GM19395 (cell line): ENCODE data around the gene NPM3.

ENCODE experiments used
- ATAC-seq: cut with Tn5 transposase; IDR thresholded peaks from one replicate; pipeline ENCODE4 v1.9.1; 2021; ENCODE audit warnings: mild to moderate bottlenecking, moderate library complexity; ENCODE audit not compliant: unreplicated experiment

NPM3 gene, protein sequence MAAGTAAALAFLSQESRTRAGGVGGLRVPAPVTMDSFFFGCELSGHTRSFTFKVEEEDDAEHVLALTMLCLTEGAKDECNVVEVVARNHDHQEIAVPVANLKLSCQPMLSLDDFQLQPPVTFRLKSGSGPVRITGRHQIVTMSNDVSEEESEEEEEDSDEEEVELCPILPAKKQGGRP

GRCh38 chr10:101782811-101783735, at the start of gene NPM3:
Gene NPM3, minus strand, starts transcription at chr10:101783446. Its CDS starts 56 bp downstream, at chr10:101783390.
- ATAC-seq: peak; percentile 56

DNA sequence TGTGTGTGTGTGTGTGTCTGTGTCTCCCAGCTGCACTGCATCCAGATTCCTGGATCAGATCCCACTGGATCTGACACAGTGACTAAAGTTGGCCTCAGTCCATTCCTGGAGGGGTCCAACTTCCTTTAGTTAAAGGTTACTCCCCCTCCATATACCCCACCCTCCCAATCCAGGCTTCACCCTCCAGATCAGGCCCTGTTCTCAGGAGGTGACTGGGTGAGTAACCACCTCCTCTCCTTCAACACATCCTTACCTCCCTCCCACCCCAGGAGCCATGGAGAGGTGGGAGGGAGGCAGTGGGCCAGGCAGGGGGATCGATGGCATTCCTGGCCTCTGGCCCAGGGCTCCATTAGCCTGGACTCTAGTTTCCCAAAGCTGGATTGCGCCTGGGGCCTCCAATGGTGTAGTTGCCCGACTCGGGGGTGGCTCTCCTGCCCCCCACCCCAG, 49.1 kb upstream of the NPM3 start:
- no peak for ATAC-seq

DNA sequence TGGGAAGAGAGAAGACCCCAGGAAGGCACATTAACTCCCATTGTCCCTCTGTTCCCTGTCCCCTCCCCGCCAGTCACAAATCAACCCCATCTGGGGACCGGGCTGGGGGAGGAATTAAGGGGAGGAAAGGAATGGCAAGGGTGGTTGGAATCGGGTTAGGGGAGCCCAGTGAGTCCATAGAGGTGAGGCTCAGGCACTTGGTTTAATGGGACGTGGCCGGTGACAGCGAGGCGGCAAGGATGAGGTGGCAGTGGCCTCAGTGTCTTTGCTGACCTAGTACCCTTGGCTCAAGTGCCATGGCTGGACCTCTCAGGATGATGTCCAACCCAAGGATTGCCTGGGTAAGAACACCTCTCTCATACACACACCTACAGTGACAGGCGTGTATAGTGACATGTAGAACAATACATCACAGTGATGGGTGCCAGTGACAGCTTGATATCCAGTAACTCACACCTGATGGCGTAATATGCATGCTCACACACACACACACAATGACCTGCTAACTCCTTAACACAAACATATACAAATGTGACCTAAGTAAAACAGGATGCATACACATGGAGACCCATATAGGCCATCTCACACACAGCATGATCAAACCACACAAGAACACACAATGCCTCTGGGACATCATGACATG, 48.0 kb upstream of the NPM3 start:
- ATAC-seq: no peak

- ATAC-seq: peak; percentile 65
Measured at GRCh38 chr10:101830322-101831168, 47.3 kb upstream of the NPM3 start.

GRCh38 chr10:101829561-101830315, 46.5 kb upstream of the NPM3 start:
- ATAC-seq: peak; percentile 31

GRCh38 chr10:101828766-101829551, 45.7 kb upstream of the NPM3 start:
- no peak for ATAC-seq

DNA sequence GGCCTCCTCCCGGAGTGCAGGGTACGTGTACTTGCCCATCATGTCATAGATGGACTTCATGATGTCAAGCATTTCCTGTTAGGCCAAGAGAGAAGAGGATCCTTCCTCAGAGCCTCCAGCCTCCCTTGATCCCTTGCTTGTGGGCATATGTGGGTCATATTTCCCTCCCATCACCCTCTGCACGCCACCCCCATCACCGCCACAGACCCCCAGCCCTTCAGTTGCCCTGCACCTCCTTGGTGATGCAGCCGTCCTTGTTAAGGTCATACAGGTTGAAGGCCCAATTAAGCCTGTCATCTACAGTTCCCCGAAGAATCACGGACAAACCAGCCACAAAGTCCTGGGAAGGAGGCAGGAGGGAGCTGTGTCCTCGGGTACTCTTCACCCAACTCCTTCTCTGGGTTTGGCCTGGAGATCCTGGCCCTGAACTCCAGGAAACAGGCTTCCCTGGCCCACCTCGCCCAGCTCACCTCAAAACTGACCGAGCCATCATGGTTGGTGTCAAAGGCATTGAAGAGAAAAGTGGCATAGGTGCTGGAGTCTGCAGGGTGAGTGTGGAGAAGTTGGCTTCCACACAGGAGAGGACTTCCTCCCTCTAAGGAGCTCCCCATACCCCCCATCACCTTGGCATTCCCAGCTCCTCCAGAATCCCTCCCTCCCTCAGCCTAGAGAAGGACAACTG, 44.8 kb upstream of the NPM3 start:
- no peak for ATAC-seq

GRCh38 chr10:101826852-101827434, 43.7 kb upstream of the NPM3 start:
- ATAC-seq: no peak

- no peak for ATAC-seq
Measured at GRCh38 chr10:101824736-101825135, 41.5 kb upstream of the NPM3 start.

GRCh38 chr10:101818872-101819633, 35.8 kb upstream of the NPM3 start:
- peak; percentile 26 for ATAC-seq

- peak; percentile 82 for ATAC-seq
Measured at GRCh38 chr10:101818119-101818871, 35.0 kb upstream of the NPM3 start, which contains the start of gene OGA. Gene OGA, minus strand, starts transcription at chr10:101818444. Its CDS starts 422 bp downstream, at chr10:101818022.

GRCh38 chr10:101817337-101818118, 34.3 kb upstream of the NPM3 start:
- ATAC-seq: peak; percentile 7

GRCh38 chr10:101816913-101817336, 33.7 kb upstream of the NPM3 start:
- ATAC-seq: no peak

GRCh38 chr10:101816376-101816775, 33.1 kb upstream of the NPM3 start:
- ATAC-seq: no peak

- no peak for ATAC-seq
Measured at GRCh38 chr10:101814466-101815071, 31.3 kb upstream of the NPM3 start.
